HuH-7.5 (cell line): Measurements from ENCODE around the gene NRG2.

Experiments
- DNase-seq: peaks from one replicate; pipeline ENCODE4 v3.0.0; 2011; ENCODE audit warnings: low spot score

NRG2 gene

GRCh38 chr5:139877129-139877597 is 165.9 kb downstream of the NRG2 start:
- no peak for DNase-seq

GRCh38 chr5:139875957-139876356 is 167.1 kb downstream of the NRG2 start:
- DNase-seq, result no peak

GRCh38 chr5:139872851-139873794 is 170.0 kb downstream of the NRG2 start:
- DNase-seq, result no peak

GRCh38 chr5:139872052-139872766 is 170.9 kb downstream of the NRG2 start:
- no peak for DNase-seq

- no peak for DNase-seq
Measured at GRCh38 chr5:139871614-139872013, 171.5 kb downstream of the NRG2 start.

GRCh38 chr5:139870677-139871076 is 172.4 kb downstream of the NRG2 start:
- DNase-seq, result no peak

GRCh38 chr5:139869042-139869790 is 173.9 kb downstream of the NRG2 start:
- no peak for DNase-seq

GRCh38 chr5:139867581-139867980 is 175.5 kb downstream of the NRG2 start:
- no peak for DNase-seq

GRCh38 chr5:139867109-139867508 is 176.0 kb downstream of the NRG2 start:
- no peak for DNase-seq

GRCh38 chr5:139864716-139865483 is 178.2 kb downstream of the NRG2 start:
- DNase-seq, result no peak

GRCh38 chr5:139863855-139864558 is 179.1 kb downstream of the NRG2 start:
- DNase-seq, result peak; percentile 73

- no peak for DNase-seq
Measured at GRCh38 chr5:139863361-139863760, 179.7 kb downstream of the NRG2 start.

GRCh38 chr5:139862803-139863202 is 180.3 kb downstream of the NRG2 start:
- no peak for DNase-seq

- DNase-seq, result no peak
Measured at GRCh38 chr5:139862313-139862712, 180.8 kb downstream of the NRG2 start.

GRCh38 chr5:139861889-139862207 is 181.3 kb downstream of the NRG2 start:
- no peak for DNase-seq

GRCh38 chr5:139861021-139861888 is 181.8 kb downstream of the NRG2 start:
- no peak for DNase-seq

- no peak for DNase-seq
Measured at GRCh38 chr5:139859013-139859412, 184.1 kb downstream of the NRG2 start.

- DNase-seq, result no peak
Measured at GRCh38 chr5:139856714-139857113, 186.4 kb downstream of the NRG2 start.

GRCh38 chr5:139855946-139856540 is 187.1 kb downstream of the NRG2 start:
- no peak for DNase-seq

- no peak for DNase-seq
Measured at GRCh38 chr5:139855451-139855850, 187.6 kb downstream of the NRG2 start.
